ENCODE measurements around the gene SLC25A23.

DNA sequence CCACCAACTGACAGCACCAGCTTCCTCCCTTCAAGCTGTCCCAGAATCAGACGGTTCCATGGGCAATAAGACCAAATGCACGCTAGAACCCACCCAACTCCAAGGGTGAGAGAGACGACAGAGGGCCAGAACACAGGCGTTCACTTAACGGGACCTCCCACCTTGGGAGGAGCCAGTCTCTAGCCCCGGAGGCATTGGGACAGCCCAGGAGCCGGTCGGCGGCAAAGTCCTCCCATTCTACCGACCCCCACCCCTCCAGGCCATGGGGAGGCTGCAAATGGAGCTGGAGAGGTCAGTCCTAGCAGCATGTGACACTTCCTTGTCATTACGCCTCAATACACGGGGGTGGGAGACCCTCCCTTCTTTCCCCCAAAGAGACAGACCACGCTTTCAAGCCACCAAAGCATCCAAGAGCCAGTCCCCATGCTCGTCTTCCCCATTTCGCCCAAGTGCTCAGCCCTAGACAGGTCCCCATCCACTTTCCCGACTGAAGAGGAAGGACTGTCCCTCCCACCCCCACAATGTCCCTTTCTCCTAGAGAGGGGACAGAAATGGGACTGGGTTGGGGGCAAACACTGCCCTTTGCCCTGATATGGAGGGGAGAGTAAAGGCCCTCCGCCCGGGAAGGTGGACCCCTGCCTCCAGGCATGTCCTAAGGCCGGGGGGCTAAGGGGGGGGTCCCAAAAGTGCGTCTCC, 35.9 kb downstream of the SLC25A23 start:
- no peak for TF ChIP-seq GATA2 (IDR thresholded peaks at IDR 0.05; ENCODE audit: low read depth, low read length)
- no peak for TF ChIP-seq GATA3 (IDR thresholded peaks at IDR 0.05; ENCODE audit: low read depth, low read length)
